Stimulated activated CD8-positive, alpha-beta memory T cell treated with anti-CD3 and anti-CD28 coated beads, Interleukin-4, amount 100 ng/mL, for 48 hours (primary cell): Measurements from ENCODE around the gene UNCX.
"Not testable (repeated sequence)": the region's sequence is repeated elsewhere in the genome, so short reads cannot be mapped to it uniquely, and the experiment has no call there.

Experiments used
- DNase-seq: peaks from one replicate; pipeline ENCODE4 v3.0.0-alpha.2; 2020

Gene UNCX

DNA sequence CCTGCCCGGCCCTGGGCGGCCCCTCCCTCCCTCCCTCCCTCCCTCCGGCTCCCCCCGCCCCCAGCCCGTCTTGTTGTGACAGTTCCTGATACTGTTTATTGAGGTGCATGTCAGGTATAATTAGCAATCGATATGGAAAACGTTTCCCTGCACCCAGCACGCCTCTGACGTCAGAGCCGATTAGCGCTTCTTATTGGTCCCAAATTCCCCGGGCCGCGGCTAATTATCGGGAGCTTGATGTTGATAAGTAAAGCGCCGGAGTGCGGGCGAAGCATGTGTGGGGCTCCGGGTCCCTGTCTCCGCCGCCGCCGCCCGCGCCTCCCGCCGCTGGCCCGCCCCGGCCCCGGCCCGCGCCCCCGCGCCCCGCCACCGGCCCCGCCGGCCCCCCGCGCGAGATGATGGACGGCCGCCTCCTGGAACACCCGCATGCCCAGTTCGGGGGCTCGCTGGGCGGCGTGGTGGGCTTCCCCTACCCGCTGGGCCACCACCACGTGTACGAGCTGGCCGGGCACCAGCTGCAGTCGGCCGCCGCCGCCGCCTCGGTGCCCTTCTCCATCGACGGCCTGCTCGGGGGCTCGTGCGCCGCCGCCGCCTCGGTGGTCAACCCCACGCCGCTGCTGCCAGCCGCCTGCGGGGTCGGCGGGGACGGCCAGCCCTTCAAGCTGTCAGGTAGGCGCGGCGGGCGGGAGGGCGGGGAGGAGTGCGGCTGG is at the start of gene UNCX:
Gene UNCX, plus strand, starts transcription at position 250 of the 710 bp plus-strand sequence. Its CDS starts 146 bp downstream, at position 396.
- no peak for DNase-seq

DNA sequence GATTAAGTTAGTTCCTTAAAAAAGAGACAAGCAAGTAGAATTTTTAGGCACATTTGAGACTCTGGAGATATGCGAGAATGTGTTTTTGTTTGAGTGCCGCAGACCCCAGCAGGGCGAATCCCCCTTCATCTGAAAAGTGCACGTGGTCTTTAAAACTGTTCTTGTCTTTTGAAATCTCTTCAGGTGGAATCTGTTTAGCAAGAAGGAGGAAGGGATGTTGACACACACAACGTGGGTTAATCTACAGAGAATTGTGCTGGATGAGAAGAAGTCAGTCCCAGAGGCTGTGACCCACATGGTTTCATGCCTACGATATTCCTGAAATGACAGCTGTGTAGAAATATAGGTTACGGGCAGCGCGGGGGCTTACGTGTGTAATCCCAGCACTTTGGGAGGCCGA is 45.5 kb upstream of the UNCX start:
- DNase-seq: no peak

DNA sequence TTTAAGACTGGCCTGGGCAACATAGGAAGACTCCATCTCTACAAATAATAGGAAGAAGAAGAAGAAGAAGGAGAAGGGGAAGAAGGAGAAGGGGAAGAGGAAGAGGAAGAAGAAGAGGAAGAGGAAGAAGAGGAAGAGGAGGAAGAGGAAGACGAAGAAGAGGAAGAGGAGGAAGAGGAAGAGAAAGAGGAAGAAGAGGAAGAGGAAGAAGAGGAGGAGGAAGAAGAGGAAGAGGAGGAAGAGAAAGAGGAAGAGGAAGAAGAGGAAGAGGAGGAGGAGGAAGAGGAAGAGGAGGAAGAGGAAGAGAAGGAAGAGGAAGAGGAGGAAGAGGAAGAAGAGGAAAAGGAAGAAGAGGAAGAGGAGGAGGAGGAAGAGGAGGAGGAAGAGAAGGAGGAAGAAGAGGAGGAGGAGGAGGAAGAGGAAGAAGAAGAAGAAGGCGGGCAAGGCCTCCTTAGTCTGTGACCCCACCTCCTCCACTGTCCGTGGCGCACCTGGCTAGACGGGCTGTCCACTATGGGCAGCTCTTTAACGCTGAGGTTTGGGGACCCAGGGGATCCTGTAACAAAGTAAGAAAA is 43.9 kb upstream of the UNCX start:
- DNase-seq: no peak

DNA sequence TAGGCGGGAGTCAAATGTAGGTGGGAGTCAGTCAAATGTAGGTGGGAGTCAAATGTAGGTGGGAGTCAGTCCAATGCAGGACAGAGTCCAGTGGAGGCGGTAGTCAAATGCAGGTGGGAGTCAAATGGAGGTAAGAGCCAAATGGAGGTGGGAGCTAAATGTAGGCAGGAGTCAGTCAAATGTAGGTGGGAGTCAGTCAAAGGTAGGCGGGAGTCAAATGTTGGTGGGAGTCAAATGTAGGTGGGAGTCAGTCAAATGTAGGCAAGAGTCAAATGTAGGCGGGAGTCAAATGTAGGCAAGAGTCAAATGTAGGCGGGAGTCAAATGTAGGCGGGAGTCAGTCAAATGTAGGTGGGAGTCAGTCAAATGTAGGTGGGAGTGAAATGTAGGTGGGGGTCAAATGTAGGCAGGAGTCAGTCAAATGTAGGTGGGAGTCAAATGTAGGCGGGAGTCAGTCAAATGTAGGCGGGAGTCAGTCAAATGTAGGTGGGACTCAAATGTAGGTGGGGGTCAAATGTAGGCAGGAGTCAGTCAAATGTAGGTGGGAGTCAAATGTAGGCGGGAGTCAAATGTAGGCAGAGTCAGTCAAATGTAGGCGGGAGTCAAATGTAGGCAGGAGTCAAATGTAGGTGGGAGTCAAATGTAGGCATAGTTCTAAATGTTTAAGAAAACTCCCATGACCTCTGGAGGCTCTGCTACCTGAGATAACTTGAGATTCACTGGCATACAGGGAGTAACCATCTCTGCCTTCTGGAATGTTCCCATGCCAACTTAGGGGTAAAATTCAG is 42.5 kb upstream of the UNCX start:
- DNase-seq: no peak

DNA sequence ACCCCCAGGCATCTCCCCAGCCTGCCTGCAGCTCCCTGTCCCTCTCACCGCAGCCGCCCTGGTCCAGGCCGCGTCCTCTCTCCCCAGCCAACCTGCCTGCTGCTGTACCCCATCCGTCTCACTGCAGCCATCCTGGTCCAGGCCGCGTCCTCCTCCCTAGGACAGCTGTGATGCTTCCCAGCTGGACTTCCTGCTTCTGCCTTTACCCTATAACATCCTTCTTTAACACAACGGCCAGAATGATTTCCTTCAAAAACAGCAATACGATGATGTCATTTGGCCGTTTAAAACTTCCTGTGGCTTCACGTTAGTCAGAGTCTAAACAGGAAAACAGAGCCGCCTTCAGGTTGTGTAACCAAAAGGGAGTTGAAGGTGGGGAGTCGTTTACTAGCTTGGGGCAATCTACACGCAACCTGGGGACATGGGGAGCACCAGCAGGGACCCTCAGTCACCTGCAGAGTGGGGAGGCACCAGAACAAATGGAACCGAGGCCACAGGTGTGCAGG is 40.4 kb upstream of the UNCX start:
- no peak for DNase-seq

DNA sequence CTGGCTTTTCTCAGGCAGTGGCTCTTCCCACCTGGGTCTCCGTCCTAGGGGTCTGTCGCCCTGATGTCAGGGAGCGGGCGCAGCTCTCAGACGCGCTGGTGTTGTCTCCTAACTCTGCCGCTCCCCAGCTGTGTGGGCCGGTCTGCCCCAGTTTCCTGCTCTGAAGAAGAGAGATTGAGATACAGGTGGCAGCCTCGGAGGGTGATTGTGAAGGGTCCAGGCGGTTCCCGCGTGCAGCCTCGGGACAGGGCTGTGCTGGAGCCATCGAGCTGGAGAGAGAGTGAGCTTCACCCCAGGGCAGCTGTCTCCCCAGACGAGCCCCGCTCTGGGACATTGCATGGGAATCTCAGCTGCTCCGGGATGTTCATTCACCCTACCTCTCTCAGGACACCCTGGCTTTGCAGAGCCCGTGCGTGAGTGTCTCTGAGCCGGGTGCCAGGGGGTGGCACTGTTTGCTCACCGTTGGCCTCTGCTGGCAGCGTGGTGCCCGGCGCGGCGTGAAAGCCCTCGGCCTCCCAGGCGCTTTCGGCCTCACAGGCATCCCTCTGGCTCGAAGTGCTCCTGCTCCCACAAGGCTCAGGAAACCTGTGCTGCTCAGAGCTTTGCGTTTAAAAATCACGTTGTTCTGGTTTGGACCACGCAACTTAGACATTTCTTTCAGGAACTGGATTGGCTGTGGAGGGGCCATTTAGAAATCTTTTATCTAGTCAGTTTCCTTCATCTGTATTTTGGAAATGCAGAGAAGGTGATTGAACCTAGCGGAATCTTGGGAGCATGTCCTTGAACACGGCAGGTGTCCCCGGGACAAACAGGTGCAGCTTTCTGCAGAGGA is 38.9 kb upstream of the UNCX start:
- peak; percentile 57 for DNase-seq

DNA sequence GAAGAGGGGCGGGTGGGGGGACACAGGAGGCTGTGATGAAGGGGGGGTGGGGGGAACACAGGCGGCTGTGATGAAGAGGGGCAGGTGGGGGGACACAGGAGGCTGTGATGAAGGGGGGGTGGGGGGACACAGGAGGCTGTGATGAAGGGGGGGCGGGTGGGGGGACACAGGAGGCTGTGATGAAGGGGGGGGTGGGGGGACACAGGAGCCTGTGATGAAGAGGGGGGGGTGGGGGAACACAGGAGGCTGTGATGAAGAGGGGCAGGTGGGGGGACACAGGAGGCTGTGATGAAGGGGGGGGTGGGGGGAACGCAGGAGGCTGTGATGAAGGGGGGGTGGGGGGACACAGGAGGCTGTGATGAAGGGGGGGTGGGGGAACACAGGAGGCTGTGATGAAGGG is 36.2 kb upstream of the UNCX start:
- not testable (repeated sequence) for DNase-seq

DNA sequence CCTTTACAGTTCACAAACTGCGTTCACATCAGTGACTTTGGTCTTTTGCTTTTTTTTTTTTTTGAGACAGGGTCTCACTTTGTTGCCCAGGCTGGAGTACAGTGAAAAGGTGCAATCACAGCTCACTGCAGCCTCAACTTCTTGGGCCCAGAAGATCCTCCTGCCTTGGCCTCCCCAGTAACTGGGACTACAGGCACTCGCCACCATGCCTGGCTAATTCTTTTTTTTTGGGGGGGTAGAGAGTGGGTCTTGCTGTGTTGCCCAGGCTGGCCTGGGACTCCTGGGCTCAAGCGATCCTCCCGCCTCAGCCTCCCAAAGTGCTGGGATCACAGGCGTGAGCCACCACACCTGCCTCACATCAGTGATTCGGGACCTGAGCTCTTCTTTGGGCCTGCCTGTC is 35.7 kb upstream of the UNCX start:
- DNase-seq: no peak

DNA sequence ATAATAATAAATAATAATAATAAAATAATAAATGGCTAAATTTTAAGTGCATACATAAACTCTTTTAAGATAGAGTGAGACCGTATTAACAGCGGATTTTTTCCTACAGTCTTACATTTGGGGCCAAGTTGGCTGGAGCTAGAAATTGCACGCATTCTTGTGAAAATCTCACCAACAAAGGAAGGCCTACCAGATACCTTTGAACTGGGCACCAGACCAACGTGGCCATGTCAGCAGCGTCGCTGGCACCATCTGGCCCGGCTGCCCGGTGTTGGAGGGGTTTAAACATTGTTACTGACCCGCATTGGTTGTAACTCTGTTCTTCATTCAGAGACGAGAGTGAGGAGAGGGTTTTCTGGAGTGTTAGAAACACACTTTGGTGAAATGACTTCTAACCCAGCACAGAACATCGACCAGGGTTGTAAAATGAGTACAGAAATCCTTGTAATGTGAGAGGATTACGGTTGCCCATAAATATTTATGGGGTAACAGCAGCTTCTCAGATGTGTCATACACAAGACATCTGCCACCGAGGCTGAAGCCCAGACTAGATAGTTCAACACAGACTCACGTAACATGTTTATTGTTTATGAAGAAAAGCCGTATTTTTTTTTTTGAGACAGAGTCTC is 34.6 kb upstream of the UNCX start:
- DNase-seq: no peak

DNA sequence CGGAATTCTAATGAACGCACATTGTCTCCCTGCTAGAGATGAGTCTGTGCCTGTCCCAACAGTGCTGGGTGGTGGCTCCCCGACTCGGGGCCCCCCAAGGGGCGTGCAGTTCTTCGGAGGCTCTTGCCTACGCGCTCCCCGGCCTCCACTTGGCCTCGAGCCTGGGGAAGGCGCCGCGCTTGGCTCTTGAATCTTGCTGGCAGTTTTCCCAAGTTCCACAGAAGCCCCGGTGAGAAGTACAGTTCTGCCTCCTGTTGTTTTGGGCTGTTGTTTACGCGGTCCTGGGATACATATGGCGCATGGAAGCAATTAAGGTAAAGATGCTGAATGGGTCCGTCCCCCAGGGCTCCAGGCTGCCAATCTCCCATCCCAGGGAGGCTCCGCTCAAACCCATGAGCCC is 32.6 kb upstream of the UNCX start:
- no peak for DNase-seq

DNA sequence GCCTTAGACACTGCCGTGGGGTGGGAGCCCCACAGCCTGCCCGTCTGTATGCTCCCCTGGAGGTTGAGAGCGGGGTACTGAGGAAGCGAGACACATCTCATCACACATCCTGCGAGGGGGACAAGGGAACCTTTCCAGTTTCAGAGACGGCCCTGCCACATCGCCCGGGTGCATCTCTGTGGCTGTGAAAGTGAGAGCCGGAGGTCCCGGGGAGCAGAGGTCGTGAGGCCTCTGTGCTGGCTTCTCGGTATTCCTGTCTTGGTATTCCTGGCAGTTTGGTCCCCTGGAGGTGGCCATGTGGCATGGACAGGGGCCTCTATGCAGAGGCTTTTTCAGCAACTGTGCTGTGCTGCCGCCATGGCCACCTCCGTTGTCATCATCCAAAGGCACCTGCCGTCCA is 30.8 kb upstream of the UNCX start:
- no peak for DNase-seq

DNA sequence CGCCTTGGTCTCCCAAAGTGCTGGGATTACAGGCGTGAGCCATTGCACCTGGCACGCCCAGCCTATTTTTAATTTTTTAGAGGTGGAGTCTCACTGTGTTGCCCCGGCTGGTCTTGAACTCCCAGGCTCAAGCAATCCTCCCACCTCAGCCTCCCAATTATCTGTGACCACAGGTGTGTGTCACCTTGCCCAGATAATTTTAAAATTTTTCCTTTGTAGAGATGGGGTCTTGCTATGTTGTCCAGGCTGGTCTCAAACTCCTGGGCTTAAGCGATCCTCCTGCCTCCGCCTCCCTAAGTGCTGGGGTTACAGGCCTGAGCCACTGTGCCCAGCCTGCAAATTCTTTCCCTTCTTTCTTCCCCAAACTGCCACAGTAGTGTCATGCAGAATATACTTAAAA is 29.8 kb upstream of the UNCX start:
- DNase-seq: not testable (repeated sequence)

DNA sequence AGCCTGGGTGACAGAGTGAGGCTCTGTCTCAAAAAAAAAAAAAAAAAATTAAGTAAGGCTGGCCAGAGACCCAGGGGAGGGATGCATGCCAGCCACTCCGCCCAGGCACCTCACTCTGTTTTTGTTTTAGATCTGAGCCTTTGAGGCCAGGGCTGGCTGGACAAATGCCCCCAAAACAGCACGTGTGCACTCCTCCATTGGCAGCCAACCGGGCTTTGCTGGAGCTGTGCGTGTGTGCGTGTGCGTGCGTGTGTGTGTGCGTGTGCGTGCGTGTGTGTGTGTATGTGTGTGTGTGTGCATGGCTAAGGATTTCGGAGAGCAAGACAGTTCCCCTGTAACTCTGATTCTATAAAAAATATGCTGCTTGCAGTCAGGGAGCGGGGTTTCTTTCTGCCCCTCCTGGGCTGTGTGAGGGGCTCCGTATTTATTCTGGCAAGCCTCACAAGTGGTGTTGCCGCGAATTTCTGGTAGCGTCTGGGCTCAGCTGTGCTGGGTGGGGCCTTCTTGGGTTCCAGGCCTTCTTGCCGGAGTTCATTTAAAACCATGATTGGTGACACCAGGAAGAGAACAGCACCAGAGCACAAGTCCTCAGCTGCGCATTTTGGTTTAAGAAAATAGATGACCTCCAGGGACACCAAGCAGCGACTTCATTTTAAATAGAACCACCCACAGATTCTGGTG is 28.1 kb upstream of the UNCX start:
- no peak for DNase-seq

DNA sequence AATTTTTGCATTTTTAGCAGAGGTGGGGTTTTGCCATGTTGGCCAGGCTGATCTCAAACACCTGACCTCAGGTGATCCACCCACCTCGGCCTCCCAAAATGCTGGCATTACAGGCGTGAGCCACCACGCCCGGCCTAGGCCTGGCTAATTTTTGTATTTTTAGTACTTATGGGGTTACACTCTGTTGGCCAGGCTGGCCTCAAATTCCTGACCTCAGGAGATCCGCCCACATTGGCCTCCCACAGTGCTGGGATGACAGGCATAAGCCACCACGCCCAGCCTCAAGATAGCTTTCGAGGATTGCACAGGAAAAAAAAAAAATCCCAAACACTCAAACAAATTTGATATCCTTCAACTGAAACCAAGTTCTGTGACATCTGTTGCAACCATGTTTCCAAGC is 26.9 kb upstream of the UNCX start:
- not testable (repeated sequence) for DNase-seq

DNA sequence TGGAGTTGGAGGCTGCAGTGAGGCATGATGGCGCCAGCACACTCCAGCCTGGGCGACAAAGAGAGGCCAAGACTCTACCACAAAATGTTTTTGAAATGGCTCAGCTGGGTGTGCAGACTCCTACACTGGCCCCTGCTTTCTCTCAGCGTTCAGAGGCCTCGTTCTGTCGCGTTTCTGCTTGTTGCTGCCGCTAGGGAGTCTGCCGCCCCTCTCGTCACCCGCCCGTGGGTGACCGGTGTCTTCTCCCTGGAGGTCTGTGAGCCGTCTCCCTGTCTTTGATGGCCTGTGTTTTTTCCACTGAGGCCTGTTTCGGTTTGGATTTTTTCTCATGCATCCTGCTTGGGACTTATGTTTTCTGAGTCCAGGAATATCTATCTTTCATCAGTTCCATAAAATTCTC is 23.6 kb upstream of the UNCX start:
- no peak for DNase-seq

DNA sequence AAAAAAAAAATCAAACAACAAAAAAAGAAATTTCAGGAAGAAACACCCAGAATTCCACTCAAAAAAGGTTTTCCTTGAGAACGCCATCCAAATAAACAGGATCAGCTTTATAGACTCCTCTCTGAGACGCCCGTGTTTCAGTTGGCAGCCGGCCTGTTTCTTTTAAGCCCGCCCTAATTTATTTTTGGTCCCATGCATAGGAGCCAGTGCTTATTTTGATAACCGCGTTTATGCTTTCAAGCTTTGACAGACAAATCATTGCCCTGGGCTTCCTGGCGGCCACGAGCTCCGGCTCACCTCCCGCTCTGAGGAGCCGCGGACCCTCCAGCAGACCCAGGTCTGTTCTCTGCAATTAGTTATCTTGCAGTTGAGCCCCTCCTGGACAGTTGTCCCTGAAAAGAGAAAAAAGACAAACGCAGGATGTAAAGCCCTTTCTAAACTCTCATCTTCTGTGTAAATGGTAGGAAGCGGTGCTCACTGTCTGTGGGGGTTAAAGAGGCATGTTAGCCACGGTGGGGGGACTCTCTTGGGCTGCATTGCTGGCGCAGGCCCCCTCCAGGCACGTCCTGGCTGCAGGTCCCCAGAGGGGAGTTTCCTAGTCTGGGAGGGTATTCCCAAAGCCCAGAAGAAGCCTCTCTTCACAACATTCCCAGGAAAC is 22.2 kb upstream of the UNCX start:
- DNase-seq: no peak

DNA sequence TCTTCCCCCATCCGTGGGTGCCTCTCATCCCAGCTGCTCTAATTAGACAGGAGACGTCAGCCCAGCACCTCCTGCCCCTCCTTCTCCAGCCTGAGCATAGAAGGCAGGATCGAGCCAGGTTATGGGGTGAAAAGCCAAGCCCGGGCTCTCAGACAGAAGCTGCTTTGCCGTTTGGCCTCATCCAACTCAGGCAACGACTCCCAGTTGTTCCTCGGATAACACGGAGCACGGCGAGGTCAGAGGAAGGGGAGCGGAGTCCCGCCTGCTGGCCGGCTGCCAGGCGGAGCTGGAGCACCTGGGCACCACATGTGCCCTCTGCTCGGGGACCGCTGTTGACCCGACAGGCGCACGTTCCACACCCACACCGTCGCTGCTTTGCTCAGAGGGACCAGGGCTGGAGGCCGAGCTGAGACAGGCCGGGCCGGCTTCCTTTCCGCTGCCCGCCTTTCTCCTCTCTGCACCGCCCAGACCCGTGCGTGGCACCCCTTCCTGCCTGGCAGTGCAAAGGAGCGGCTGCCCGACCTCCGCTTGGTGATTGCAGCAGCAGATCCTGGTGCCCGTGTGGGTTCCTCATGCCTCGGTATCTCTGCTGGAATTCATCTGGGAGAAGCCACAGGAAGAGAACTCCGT is 21.6 kb upstream of the UNCX start:
- no peak for DNase-seq

DNA sequence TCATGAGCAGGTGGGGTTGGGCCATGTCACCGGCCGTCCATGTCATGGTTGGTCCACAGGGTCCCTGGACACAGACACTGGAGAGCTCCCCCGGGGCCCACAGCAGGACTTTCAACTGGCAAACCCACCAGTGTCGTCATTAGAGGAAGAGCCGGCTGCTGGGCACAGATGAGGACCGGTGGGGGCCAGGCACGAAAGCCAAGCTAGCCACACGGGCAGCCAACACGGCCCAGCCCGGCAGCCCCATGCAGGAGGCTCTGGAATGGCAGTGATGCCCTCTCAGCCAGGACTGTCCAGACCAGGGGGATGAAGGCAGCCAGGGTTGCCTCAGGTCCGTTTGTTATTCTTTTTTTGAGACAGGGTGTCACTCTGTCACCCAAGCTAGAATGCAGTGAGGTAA is 21.1 kb upstream of the UNCX start:
- no peak for DNase-seq

DNA sequence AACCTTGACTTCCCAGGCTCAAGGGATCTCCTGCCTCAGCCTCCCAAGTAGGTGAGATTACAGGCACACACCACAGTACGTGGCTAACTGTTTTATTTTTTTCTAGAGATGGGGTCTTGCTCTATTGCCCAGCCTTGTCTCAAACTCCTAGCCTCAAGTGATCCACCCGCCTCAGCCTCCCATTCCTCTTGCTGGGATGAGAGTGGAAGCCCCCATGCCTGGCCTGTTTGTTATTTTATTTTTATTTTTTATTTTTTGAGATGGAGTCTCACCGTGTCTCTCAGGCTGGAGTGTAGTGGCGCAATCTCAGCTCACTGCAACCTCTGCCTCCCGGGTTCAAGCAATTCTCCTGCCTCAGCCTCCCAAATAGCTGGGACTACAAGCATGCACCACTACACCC is 20.6 kb upstream of the UNCX start:
- not testable (repeated sequence) for DNase-seq

DNA sequence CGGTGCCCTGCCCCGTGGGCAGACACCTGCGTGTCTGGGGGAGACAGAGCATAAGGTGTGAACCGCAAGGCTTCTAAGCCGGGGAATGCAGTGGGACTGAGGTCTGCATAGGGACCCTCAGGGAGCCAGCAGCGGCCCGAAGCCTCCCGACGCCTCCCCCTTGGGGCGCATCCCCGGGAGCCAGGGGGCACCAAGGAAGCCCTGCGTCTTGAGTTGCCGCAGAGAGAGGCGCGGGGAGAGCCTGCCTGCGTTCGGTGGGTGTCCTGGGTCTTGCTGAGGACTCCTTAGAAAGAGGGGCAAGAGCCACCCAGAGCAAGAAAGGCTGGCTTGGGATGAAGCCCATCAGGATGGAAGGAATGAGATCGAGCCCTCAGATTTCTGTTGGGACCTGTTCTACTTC is 18.2 kb upstream of the UNCX start:
- no peak for DNase-seq
